ENCODE results near the gene GPR132. TPM values are rescaled to one million over a fixed set of nuclear protein-coding genes. Genes with fewer than 3 reads are reported as not detected.

Gene GPR132
- total RNA-seq, 2 experiments from 2014 or later, result 27.7 to 35.4 TPM

GRCh38 chr14:105007593-105008264 is 57.5 kb downstream of the GPR132 start:
- Mint-ChIP-seq H3K27ac (no peak overlapping the region), H3K36me3 (ENCODE audit: low read depth) (peaks cover 36% of the 10 kb centered on the region), H3K27me3 (no peaks in the 10 kb centered on the region), H3K9me3 (ENCODE audit: low read depth) (no peaks in the 10 kb centered on the region), H3K4me3 (no peak overlapping the region), H3K4me1 (peaks cover 7% of the 10 kb centered on the region)
- ChIA-PET POLR2A (interaction anchor here (0.6 to 1.2 kb wide), 2 partner anchors 8 to 88 kb away, joined by 3 to 4 read pairs; no protein-coding TSS in a partner anchor), CTCF (interaction anchor here (0.6 kb wide), 1 partner anchor 396 kb away, joined by 3 read pairs; no protein-coding TSS in a partner anchor)
- DNase-seq (no peak), ATAC-seq (no peak)
- intact Hi-C loops (cut with DNase I, micrococcal nuclease), result no loop called here

GRCh38 chr14:105006831-105007592 is 58.2 kb downstream of the GPR132 start:
- DNase-seq (no peak), ATAC-seq (no peak)
- H3K9me3 Mint-ChIP-seq (ENCODE audit: low read depth), result no peaks in the 10 kb centered on the region
- ChIA-PET POLR2A (interaction anchor here (0.6 to 1.3 kb wide), 4 partner anchors 9 to 89 kb away, joined by 3 to 5 read pairs (median 4); no protein-coding TSS in a partner anchor), CTCF (interaction anchor here (0.6 kb wide), 1 partner anchor 397 kb away, joined by 3 read pairs; no protein-coding TSS in a partner anchor)
- H3K36me3 Mint-ChIP-seq (ENCODE audit: low read depth), result peaks cover 30% of the 10 kb centered on the region
- intact Hi-C loops (cut with DNase I, micrococcal nuclease), result no loop called here
- peaks cover 7% of the 10 kb centered on the region for H3K4me1 Mint-ChIP-seq
- H3K4me3 Mint-ChIP-seq, result no peak overlapping the region
- no peaks in the 10 kb centered on the region for H3K27me3 Mint-ChIP-seq
- H3K27ac Mint-ChIP-seq, result no peak overlapping the region

GRCh38 chr14:105005929-105006830 is 59.0 kb downstream of the GPR132 start:
- peak; percentile 13 for ATAC-seq
- CTCF ChIA-PET, result no interaction called here
- H3K9me3 Mint-ChIP-seq (ENCODE audit: low read depth), result no peaks in the 10 kb centered on the region
- no peak overlapping the region for H3K4me3 Mint-ChIP-seq
- H3K27me3 Mint-ChIP-seq, result no peaks in the 10 kb centered on the region
- intact Hi-C loops (cut with DNase I, micrococcal nuclease), result no loop called here
- no peak for DNase-seq
- peaks cover 22% of the 10 kb centered on the region for H3K36me3 Mint-ChIP-seq (ENCODE audit: low read depth)
- H3K27ac Mint-ChIP-seq, result no peak overlapping the region
- POLR2A ChIA-PET, result interaction anchor here (0.6 to 1.3 kb wide), 3 partner anchors 10 to 13 kb away, joined by 3 to 5 read pairs (median 3); no protein-coding TSS in a partner anchor
- peaks cover 7% of the 10 kb centered on the region for H3K4me1 Mint-ChIP-seq

GRCh38 chr14:105005329-105005928 is 59.8 kb downstream of the GPR132 start:
- Mint-ChIP-seq H3K9me3 (ENCODE audit: low read depth) (no peaks in the 10 kb centered on the region), H3K27ac (no peak overlapping the region), H3K4me1 (peaks cover 7% of the 10 kb centered on the region), H3K4me3 (no peak overlapping the region), H3K27me3 (no peaks in the 10 kb centered on the region), H3K36me3 (ENCODE audit: low read depth) (peaks cover 19% of the 10 kb centered on the region)
- no peak for ATAC-seq
- intact Hi-C loops (cut with DNase I, micrococcal nuclease), result no loop called here
- CTCF ChIA-PET, result interaction anchor here (0.8 kb wide), 1 partner anchor 41 kb away, joined by 3 read pairs; no protein-coding TSS in a partner anchor
- DNase-seq, result no peak
- POLR2A ChIA-PET, result interaction anchor here (0.7 to 1.0 kb wide), 2 partner anchors 12 to 13 kb away, joined by 3 read pairs; no protein-coding TSS in a partner anchor

Other genes with a start within 250 kb of the GPR132 start
- 1 to 10 TPM; 3.9 to 4.0 TPM for gene CEP170B, start 200.2 kb downstream of the GPR132 start, total RNA-seq
- not detected for gene PLD4, start 140.6 kb downstream of the GPR132 start, total RNA-seq
- under 1 TPM; 0.07 to 0.11 TPM for gene AHNAK2, start 87.1 kb downstream of the GPR132 start, total RNA-seq
- gene CLBA1, start 79.6 kb downstream of the GPR132 start, total RNA-seq, result 1 to 10 TPM; 1.1 to 1.9 TPM
- 10 to 100 TPM; 52.0 to 62.7 TPM for gene CDCA4, start 44.3 kb downstream of the GPR132 start, total RNA-seq
- gene JAG2, start 103.3 kb upstream of the GPR132 start, total RNA-seq, result 1 to 10 TPM; 3.2 to 3.6 TPM
- gene NUDT14, start 115.9 kb upstream of the GPR132 start, total RNA-seq, result 10 to 100 TPM; 12.3 to 13.5 TPM
- gene BTBD6, start 183.1 kb upstream of the GPR132 start, total RNA-seq, result 10 to 100 TPM; 18.9 to 23.2 TPM
- gene BRF1, start 235.6 kb upstream of the GPR132 start, total RNA-seq, result 10 to 100 TPM; 20.0 to 28.1 TPM
- gene PACS2, start 249.3 kb upstream of the GPR132 start, total RNA-seq, result 10 to 100 TPM; 30.6 to 32.9 TPM